ENCODE measurements around the gene EP400.
"Not testable (repeated sequence)": the region's sequence is repeated elsewhere in the genome, so short reads cannot be mapped to it uniquely, and the experiment has no call there.

The EP400 gene

DNA sequence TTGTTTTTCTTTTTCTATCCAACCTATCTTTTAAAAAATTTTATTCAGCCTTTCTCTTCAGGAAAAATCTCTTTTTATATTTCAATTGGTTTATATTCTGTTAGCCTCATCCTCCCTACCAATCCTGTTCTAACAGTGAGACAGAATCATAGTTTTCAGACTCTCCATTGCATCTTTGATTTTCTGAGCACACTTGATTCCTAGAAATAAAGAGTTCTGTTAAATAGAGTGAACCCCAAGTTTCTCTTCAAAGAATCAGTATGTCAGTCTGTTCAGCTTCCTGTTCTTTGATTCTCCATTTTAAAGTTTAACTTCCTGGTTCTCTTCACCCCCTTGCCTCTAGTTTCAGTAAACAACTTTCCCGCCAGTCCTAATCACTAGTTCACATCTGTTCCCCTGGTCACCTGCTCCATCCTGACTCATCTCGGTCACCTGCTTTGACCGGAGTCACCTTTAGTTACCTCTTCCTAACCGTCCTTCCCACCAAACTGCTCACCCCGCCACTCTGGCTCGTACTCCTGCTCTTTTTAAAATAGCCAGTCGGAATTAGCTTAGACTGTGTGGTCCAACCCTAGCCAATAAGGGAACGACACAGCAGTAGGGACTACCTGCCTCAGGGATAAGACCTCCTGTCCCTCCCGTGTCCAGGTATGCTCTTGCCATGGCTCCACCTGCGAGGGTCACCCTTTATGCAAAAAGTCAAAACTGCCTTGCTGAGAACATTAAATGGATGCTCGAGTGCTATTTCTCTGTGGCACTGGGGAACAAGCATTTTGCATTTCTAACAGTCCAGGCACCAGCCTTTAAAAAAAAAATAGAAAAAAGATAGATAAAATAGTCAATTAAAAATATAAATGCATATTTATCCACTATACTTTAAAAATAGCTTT is 146.0 kb downstream of the EP400 start:
- peaks cover 42% of the 10 kb centered on the region for H3K4me1 Mint-ChIP-seq
- no peaks in the 10 kb centered on the region for H3K27me3 Mint-ChIP-seq
- CTCF ChIA-PET, result no interaction called here
- H3K27ac Mint-ChIP-seq, result peak overlapping the region; percentile 93
- H3K4me3 Mint-ChIP-seq, result no peak overlapping the region
- DNase-seq, result peak; percentile 34
- peaks cover 60% of the 10 kb centered on the region for H3K36me3 Mint-ChIP-seq
- peaks cover 21% of the 10 kb centered on the region for H3K9me3 Mint-ChIP-seq

DNA sequence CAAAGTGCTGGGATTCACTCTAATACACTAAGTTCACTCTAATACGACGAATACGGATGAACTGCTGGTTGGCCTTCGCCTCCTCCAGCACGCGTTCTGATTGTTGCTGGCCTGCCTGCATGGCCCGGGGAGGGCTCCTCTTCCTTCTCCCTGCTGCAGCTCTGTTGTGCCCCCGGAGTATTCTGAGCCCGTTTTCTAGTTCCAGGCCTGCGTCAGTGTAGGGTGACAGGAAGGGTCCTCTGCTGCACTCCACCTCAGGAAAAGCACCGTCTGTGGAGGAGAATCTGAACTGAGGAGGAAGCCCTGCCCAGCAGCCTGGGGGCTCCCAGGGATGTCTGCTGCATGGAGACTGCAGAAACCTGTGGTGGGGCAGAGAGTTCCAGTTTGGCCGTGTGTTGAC is 150.0 kb downstream of the EP400 start:
- DNase-seq, result no peak
- no peak overlapping the region for H3K4me3 Mint-ChIP-seq

DNA sequence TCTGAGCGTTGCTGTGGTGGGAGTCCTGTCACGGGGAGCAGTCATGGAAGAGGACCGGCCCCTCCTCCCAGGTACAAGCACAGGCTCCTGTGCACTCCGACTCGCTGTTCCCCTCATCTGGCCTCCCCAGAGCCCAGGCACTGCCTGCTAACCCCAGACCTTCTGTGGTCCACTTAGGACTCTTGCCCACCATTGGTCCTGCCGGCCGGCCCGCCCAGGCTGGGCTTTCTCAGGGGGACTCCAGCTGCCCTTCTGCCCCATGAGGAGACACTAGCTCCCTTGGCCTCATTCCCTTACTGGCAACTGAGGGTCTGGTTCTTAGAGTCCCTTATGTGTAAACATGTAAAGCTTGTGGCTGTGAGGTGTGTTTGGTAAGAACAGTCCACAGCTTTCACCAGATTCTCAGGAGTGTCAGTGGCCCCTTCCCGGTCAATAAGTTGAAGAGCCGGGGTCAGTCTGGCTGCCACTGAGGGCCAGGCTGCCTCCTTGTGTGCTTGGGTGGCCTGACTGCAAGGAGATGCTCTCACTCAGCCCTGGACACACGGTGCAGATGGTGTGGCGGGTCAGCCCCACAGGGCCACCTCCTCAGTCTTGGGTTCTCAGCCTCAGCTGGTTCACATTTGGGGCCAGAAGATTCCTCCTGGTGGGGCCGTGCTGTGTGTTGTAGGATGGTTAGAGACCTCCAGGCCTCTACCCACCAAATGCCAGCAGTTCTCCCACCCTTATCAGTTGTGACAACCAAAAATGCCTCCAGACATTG is 150.7 kb downstream of the EP400 start:
- DNase-seq, result no peak
- Mint-ChIP-seq H3K27me3 (no peaks in the 10 kb centered on the region), H3K27ac (peak overlapping the region; percentile 42), H3K4me1 (peaks cover 20% of the 10 kb centered on the region), H3K4me3 (no peak overlapping the region), H3K36me3 (peaks cover 46% of the 10 kb centered on the region), H3K9me3 (peaks cover 20% of the 10 kb centered on the region)
- CTCF ChIA-PET, result no interaction called here

More for the DNA sequence above, 150.0 kb downstream of the EP400 start:
- H3K27me3 Mint-ChIP-seq, result no peaks in the 10 kb centered on the region
- CTCF ChIA-PET, result no interaction called here
- peaks cover 47% of the 10 kb centered on the region for H3K36me3 Mint-ChIP-seq
- peaks cover 21% of the 10 kb centered on the region for H3K9me3 Mint-ChIP-seq
- H3K27ac Mint-ChIP-seq, result no peak overlapping the region
- peaks cover 26% of the 10 kb centered on the region for H3K4me1 Mint-ChIP-seq

DNA sequence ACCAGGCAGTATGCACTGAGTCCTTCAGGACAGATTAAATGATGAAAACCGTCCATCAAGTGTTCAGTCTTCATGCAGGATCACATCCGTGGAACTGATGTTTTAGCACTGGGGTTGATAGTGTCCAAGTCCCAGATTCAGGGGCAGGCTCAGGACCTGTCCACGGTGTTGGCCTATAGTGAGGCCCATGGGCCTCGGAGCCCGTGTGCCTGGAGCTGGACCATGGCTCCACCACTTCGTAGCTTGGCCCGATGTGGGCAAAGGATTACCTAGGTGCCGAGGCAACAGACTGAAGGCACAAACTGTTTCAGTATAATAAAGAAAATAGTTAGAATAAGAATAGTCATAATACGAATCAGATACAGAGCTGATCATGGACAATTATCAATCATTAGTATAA is 152.6 kb downstream of the EP400 start:
- H3K27me3 Mint-ChIP-seq, result no peaks in the 10 kb centered on the region
- H3K36me3 Mint-ChIP-seq, result peaks cover 34% of the 10 kb centered on the region

DNA sequence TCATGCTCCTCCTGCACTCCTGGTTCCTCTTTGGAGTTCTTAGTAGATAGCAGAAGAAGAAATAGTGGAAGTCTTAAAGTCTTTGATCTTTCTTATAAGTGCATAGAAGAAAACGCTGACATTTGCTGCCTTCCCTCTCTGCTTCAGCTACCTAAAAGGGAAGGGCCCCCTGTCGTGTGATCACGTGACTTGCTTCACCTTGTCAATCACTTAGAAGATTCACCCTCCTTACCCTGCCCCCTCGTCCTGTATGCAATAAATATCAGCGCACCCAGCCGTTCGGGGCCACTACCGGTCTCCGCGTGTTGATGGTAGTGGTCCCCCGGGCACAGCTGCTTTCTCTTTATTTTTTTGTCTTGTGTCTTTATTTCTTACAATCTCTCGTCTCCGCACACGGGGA is 153.3 kb downstream of the EP400 start:
- CTCF ChIA-PET, H3K27me3 Mint-ChIP-seq, H3K4me3 Mint-ChIP-seq, H3K4me1 Mint-ChIP-seq, H3K9me3 Mint-ChIP-seq, DNase-seq, H3K27ac Mint-ChIP-seq: not testable (repeated sequence)
- H3K36me3 Mint-ChIP-seq, result peaks cover 32% of the 10 kb centered on the region

More for the DNA sequence above, 152.6 kb downstream of the EP400 start:
- DNase-seq, result no peak
- Mint-ChIP-seq H3K27ac (no peak overlapping the region), H3K4me3 (no peak overlapping the region), H3K4me1 (peaks cover 4% of the 10 kb centered on the region), H3K9me3 (peaks cover 4% of the 10 kb centered on the region)
- CTCF ChIA-PET, result no interaction called here

DNA sequence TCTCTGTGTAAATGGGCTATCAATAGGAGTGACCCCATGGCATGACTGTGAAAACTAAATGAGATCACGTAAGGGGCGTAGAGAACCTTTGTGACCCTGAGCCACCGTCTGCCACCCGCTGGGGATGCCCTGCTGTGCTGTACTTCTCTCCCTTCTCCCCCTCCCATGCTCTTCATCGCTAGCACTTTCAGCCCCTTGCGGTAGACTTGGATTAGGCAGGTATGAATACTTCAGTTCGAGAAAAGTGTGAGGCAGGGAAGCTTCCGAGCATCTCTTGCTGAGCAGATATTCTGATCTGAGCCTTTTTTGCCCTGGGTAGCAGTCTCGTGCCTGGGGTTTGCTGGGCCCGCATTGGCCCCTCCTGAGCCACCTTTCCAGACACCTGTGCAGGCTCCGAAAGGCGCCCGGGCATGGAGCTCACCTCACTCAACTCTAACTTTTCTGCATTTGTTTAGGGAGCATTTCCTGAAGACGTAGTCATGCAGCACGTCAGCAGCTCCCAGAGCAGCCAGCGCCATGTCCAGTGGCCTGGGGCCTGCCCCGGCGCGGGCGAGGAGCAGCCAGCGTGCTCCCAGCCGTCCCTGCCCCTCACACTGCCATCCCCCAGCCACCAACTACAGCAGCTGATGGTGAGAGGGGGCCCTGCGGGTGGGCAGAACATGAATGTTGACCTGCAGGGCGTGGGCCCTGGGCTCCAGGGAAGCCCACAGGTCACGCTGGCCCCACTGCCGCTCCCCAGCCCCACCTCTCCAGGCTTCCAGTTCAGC is 154.0 kb downstream of the EP400 start:
- no peak for DNase-seq
- H3K9me3 Mint-ChIP-seq, result no peaks in the 10 kb centered on the region
- H3K27me3 Mint-ChIP-seq, result no peaks in the 10 kb centered on the region
- peaks cover 29% of the 10 kb centered on the region for H3K36me3 Mint-ChIP-seq
- H3K4me3 Mint-ChIP-seq, result no peak overlapping the region
- H3K4me1 Mint-ChIP-seq, result no peaks in the 10 kb centered on the region
- no peak overlapping the region for H3K27ac Mint-ChIP-seq
- CTCF ChIA-PET, result no interaction called here

DNA sequence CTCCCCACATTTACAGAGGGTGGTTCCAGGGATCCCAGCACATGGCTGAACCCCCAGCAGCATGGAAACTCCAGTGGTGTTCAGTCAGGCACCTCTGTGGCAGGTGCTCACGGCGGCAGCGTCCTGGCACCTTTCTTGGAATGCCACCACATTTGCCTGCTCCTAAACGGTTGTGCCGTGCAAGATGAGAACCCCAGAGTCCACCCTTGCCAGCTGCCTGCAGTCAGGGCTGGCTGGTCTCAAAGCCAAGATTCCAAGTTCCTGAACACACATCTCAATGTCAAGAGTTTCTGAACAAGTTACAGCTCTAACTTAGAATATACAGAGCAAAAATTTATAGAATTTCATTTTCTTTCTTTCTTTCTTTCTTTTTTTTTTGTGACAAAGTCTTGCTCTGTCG is 155.7 kb downstream of the EP400 start:
- no peak overlapping the region for H3K4me3 Mint-ChIP-seq
- no peak for DNase-seq
- H3K27me3 Mint-ChIP-seq, result no peaks in the 10 kb centered on the region
- no peak overlapping the region for H3K27ac Mint-ChIP-seq
- CTCF ChIA-PET, result no interaction called here
- no peaks in the 10 kb centered on the region for H3K4me1 Mint-ChIP-seq
- peaks cover 19% of the 10 kb centered on the region for H3K36me3 Mint-ChIP-seq
- no peaks in the 10 kb centered on the region for H3K9me3 Mint-ChIP-seq

DNA sequence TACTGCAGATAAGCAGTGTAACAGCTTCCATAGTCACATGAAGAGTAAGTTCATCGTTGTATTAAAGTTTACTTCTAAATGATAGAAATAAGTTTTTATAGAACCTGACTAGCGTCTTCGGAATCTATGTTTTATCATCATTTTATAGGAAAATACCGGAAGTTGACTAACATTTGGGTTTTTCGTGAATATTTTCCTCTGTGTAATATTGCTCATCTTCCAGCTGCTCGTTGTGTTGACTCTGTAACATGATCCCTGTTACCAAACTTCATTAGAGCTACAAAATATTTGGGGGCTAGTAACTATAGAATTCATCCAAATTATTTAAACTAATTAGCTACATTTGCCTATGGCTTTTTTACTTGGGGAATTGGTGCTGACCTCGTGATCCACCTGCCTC is 157.2 kb downstream of the EP400 start:
- Mint-ChIP-seq H3K9me3 (no peaks in the 10 kb centered on the region), H3K27me3 (no peaks in the 10 kb centered on the region), H3K4me3 (no peak overlapping the region), H3K27ac (no peak overlapping the region), H3K36me3 (peaks cover 24% of the 10 kb centered on the region), H3K4me1 (no peaks in the 10 kb centered on the region)
- CTCF ChIA-PET, result no interaction called here
- DNase-seq, result no peak

DNA sequence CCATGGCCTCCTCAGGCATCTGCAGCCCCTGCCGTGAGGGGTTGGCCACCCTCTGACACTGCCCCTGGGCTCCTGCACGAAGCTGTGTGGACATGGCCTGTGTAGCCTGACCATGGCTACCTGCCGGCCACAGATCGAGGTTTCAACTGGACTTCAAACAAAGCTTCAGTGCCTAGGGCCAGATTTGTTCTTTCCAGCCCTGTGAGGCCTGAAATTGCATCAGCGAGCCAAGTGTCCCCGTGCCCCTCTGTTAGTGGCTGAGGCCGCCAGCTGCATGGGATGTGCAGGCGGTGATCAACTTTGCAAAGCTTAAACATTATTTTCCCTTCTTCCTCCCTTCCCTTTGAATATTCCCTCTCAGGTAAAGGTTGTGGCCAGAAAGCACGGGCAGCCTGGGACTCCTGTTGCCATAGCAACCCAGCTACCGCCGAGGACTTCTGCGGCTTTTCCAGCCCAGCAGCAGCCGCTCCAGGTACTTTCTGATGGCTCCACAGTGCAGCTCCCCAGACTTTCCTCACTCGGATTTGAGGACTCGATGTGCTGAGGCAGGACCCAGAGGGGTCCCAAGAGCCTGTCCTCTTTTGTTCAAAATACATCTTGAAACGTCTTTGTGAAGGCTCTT is 158.6 kb downstream of the EP400 start:
- H3K27me3 Mint-ChIP-seq, result no peaks in the 10 kb centered on the region
- no peak overlapping the region for H3K4me3 Mint-ChIP-seq
- H3K27ac Mint-ChIP-seq, result no peak overlapping the region
- CTCF ChIA-PET, result no interaction called here
- peaks cover 24% of the 10 kb centered on the region for H3K36me3 Mint-ChIP-seq
- no peaks in the 10 kb centered on the region for H3K9me3 Mint-ChIP-seq
- DNase-seq, result no peak
- H3K4me1 Mint-ChIP-seq, result no peaks in the 10 kb centered on the region

DNA sequence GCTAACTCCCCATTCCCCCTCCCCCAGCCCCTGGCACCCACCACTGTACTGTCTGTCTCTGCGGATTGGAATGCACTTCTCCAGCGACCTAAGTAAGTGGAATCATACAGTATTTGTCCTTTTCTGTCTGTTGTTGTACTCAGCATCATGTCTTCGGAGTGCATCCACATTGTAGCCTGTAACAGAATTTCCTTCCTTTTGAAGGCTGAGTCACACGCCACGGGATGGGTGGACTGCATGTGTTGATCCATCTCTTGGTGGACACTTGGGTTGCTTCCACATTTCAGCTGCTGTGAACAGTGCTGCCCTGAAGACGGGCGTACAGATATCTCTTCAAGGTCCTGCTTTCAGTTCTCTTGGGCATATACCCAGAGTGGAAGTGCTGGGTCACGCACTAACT is 160.0 kb downstream of the EP400 start:
- peaks cover 29% of the 10 kb centered on the region for H3K36me3 Mint-ChIP-seq
- H3K4me3 Mint-ChIP-seq, result no peak overlapping the region
- DNase-seq, result no peak
- CTCF ChIA-PET, result no interaction called here
- no peaks in the 10 kb centered on the region for H3K27me3 Mint-ChIP-seq
- H3K27ac Mint-ChIP-seq, result peak overlapping the region; percentile 72
- no peaks in the 10 kb centered on the region for H3K9me3 Mint-ChIP-seq
- H3K4me1 Mint-ChIP-seq, result no peaks in the 10 kb centered on the region

DNA sequence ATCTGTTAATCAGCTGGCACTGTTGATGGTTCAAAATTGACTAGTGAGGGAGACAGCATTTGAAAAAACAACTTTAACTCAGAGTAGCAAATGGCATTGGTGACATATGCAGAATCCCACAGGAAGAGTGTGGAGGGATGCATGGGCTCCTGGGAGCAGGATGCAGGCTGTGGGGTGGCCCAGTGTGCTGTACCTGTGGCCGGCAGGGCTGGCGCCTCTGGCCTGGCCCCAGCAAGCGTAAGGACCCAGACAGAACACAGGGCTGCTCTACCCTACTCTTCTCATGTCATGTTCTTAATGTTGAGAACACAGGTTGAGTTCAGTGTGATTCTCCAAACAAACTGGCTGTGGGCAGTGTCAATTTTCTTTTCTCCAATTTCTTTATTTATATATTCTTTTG is 160.9 kb downstream of the EP400 start:
- peaks cover 34% of the 10 kb centered on the region for H3K36me3 Mint-ChIP-seq
- CTCF ChIA-PET, result no interaction called here
- no peaks in the 10 kb centered on the region for H3K4me1 Mint-ChIP-seq
- DNase-seq, result no peak
- H3K27me3 Mint-ChIP-seq, result no peaks in the 10 kb centered on the region
- no peaks in the 10 kb centered on the region for H3K9me3 Mint-ChIP-seq
- H3K4me3 Mint-ChIP-seq, result no peak overlapping the region
- no peak overlapping the region for H3K27ac Mint-ChIP-seq

DNA sequence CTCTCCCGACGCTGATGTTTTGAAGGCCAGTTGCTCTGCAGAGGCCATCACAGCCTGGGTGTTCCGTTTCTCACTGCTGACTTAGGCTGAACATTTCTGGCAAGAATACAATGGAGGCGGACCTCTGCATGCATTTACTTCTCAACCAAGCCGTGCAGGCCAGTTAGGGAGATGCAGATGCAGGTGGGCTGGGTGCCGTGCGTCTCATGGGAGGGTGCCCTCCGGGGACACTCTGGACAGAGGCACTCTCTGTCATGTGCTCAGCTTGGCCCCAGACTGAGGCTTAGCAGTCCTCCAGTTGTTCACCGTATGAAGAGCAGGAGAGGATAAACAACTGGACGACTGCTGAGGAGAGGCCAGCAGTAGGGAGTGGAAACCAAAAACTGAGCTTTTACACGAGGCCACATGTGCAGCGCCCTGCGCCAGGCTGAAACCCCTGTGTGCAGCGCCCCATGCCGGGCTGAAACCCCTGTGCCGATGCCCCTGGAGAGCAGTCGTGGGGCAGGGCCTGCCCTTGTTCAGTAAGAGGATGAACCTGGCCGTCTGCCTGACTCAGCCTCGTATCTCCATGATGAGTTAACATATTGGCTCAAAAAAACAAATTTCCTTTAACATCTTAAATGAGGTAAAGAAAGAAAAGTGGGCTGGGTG is 162.0 kb downstream of the EP400 start:
- Mint-ChIP-seq H3K4me1 (no peaks in the 10 kb centered on the region), H3K36me3 (peaks cover 31% of the 10 kb centered on the region), H3K9me3 (no peaks in the 10 kb centered on the region), H3K4me3 (no peak overlapping the region), H3K27me3 (no peaks in the 10 kb centered on the region), H3K27ac (no peak overlapping the region)
- no peak for DNase-seq
- CTCF ChIA-PET, result no interaction called here

DNA sequence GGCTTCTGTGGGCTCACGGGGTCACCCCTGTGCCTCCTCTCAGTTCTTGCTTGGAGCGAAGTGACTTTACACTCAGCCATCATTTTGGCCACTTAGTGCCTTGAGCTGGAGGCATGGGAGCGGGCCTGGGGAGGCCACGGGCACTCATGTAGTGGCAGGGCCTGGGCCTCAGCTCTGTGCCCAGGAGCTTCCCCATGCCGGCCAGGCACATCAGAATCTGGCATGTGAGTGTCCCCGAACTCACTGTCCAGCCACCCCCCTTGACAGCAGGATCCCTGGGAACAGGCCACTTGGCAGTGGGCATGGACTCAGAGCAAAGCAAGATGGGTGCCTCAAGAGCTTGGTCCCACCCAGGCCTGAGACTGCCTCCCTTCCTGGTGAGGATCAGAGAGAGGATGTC is 164.9 kb downstream of the EP400 start:
- Mint-ChIP-seq H3K27ac (no peak overlapping the region), H3K9me3 (no peaks in the 10 kb centered on the region), H3K27me3 (no peaks in the 10 kb centered on the region), H3K4me3 (no peak overlapping the region), H3K36me3 (peaks cover 25% of the 10 kb centered on the region), H3K4me1 (no peaks in the 10 kb centered on the region)
- CTCF ChIA-PET, result interaction anchor here (1.2 kb wide), 1 partner anchor 28 kb away, joined by 3 read pairs; no protein-coding TSS in a partner anchor
- DNase-seq, result no peak

DNA sequence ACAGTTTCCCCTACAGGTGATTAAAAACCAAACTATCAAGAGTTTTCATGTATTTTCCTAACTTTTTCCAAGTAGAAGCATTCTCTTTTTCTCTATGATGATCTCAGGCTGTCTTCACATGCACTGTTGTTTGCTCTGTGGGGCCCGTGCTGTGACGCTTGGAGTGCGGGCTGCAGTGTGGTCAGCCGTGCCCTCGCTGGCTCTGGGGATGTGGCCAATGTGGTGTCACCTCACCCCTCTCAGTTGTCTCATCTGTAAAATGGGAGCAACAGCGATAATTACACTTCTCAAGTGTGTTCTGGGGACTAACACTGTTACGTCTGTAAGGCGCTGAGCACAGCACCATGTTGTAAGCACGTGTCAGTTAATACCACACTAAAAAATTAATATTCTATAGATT is 165.8 kb downstream of the EP400 start:
- Mint-ChIP-seq H3K4me3 (no peak overlapping the region), H3K27me3 (no peaks in the 10 kb centered on the region), H3K36me3 (peaks cover 22% of the 10 kb centered on the region), H3K9me3 (no peaks in the 10 kb centered on the region), H3K27ac (peak overlapping the region; percentile 42), H3K4me1 (no peaks in the 10 kb centered on the region)
- CTCF ChIA-PET, result no interaction called here
- no peak for DNase-seq
